MCF 10A (cell line): ENCODE results near the gene TSC22D2. TPM values are rescaled to one million over a fixed set of nuclear protein-coding genes. Genes with fewer than 3 reads are reported as not detected.

Experiments
- BruUV-seq: library from RNA; stranded (reverse); fragments of 400-500 nt; replicated peaks from 2 replicates; lab custom pipeline; 2021; lab: Mats Ljungman, UMichigan
- CTCF ChIA-PET: fragments of 300-600 bp; sonication (Branson Sonifier 250); formaldehyde crosslinking; extraction: SDS; loops from one replicate; lab custom pipeline; 2021; ENCODE audit warnings: antibody characterized with exemption, inconsistent platforms; lab: Yijun Ruan, JAX
- POLR2A ChIA-PET: fragments of 300-600, 350-650 bp; sonication (Branson Sonifier 250); formaldehyde crosslinking; extraction: SDS; loops from one replicate; lab custom pipeline; 2020; ENCODE audit warnings: antibody characterized with exemption, inconsistent platforms; lab: Yijun Ruan, JAX
- DNase-seq: peaks from one replicate; pipeline ENCODE4 v3.0.0-alpha.2; 2018; ENCODE audit not compliant: unreplicated experiment
- H3K27ac Mint-ChIP-seq: one replicate; pipeline ENCODE4 v1.8.0; 2022; ENCODE audit warnings: mild to moderate bottlenecking, low read depth, mixed read lengths; ENCODE audit not compliant: unreplicated experiment
- H3K27me3 Mint-ChIP-seq: one replicate; pipeline ENCODE4 v1.8.0; 2022; ENCODE audit warnings: mixed read lengths; ENCODE audit not compliant: insufficient read depth, unreplicated experiment
- H3K36me3 Mint-ChIP-seq: one replicate; pipeline ENCODE4 v1.8.0; 2022; ENCODE audit warnings: mild to moderate bottlenecking, moderate library complexity, mixed read lengths; ENCODE audit not compliant: insufficient read depth, unreplicated experiment
- H3K4me1 Mint-ChIP-seq: one replicate; pipeline ENCODE4 v1.8.0; 2022; ENCODE audit warnings: mixed read lengths; ENCODE audit not compliant: insufficient read depth, unreplicated experiment
- H3K4me3 Mint-ChIP-seq: one replicate; pipeline ENCODE4 v1.8.0; 2022; ENCODE audit warnings: mild to moderate bottlenecking, moderate library complexity, mixed read lengths; ENCODE audit not compliant: unreplicated experiment
- H3K9me3 Mint-ChIP-seq: one replicate; pipeline ENCODE4 v1.8.0; 2022; ENCODE audit warnings: mixed read lengths; ENCODE audit not compliant: unreplicated experiment
- intact Hi-C: fragments of 100-400 bp; cut with micrococcal nuclease; formaldehyde crosslinking; loops from 2 replicates; pipeline ENCODE4 v1.14.1; 2022
- total RNA-seq: library from RNA; stranded (reverse); gene quantifications from 2 replicates; pipeline ENCODE4 v1.2.3, GENCODE V29; 2022
- TF ChIP-seq, protein P1 (sequence below): fragments of 200-600 bp; IDR thresholded peaks from one replicate; pipeline ENCODE4 v1.8.0; 2022; ENCODE audit warnings: antibody characterized with exemption, mild to moderate bottlenecking; ENCODE audit not compliant: unreplicated experiment

TSC22D2 gene
- total RNA-seq, 1 experiment from 2014 or later = 31.2 TPM

DNA sequence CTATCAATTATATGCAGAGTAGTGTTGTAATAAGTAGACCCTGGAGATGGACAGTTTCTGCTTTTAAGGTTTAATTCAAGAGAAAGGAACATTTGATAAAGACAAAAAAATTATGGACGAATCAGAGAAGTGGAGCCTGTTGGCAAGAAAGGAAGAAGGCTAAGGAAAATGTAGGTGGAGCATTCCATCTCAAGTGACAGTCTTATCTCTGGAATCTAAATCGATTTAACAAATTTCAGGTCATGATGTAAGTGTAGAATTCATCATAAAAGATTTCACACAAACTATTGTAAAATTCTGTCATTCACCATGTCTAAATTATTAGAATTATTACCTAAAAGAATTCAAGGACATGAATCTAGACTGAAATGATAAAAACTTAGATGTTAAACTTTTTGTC is 36.3 kb downstream of the TSC22D2 start:
- Mint-ChIP-seq H3K4me3 (no peak overlapping the region), H3K9me3 (no peaks in the 10 kb centered on the region), H3K27me3 (no peaks in the 10 kb centered on the region), H3K27ac (no peak overlapping the region), H3K4me1 (peaks cover 56% of the 10 kb centered on the region), H3K36me3 (peaks cover 13% of the 10 kb centered on the region)
- no peak for DNase-seq
- ChIA-PET CTCF (interaction anchor here (1.2 kb wide), 1 partner anchor 50 kb away, joined by 3 read pairs; no protein-coding TSS in a partner anchor), POLR2A (interaction anchor here (1.1 to 4.5 kb wide), 4 partner anchors 15 to 49 kb away, joined by 3 to 19 read pairs (median 6); partner anchors contain the start of gene TSC22D2)
- intact Hi-C loops = no loop called here
- TF ChIP-seq, protein P1, sequence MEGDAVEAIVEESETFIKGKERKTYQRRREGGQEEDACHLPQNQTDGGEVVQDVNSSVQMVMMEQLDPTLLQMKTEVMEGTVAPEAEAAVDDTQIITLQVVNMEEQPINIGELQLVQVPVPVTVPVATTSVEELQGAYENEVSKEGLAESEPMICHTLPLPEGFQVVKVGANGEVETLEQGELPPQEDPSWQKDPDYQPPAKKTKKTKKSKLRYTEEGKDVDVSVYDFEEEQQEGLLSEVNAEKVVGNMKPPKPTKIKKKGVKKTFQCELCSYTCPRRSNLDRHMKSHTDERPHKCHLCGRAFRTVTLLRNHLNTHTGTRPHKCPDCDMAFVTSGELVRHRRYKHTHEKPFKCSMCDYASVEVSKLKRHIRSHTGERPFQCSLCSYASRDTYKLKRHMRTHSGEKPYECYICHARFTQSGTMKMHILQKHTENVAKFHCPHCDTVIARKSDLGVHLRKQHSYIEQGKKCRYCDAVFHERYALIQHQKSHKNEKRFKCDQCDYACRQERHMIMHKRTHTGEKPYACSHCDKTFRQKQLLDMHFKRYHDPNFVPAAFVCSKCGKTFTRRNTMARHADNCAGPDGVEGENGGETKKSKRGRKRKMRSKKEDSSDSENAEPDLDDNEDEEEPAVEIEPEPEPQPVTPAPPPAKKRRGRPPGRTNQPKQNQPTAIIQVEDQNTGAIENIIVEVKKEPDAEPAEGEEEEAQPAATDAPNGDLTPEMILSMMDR = no peak
- BruUV-seq = no TSS peak

DNA sequence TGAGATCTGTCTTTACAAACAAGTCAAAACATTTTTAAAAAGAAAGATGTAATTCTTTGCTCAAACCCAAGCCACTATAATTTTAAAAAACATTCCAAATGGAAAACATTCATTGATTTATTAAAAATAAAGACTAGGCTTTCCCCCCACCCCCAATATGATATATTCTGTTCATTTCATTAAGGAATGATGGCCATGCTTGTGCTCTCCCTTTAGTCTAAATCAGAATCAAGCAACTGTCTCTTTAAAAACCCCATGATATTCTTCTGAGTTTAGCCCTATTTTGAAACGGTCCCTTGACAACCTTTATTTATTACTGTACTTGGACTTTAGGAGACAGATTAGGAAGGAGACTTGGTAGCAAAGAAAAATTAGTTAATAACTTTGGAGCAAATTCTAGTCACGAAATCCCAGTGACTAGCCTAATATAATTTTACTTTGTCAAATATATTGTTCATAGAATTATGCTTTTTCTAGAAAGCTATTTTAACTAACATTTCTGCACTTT is 38.4 kb downstream of the TSC22D2 start:
- DNase-seq = no peak
- CTCF ChIA-PET = no interaction called here
- POLR2A ChIA-PET = no interaction called here
- H3K9me3 Mint-ChIP-seq = no peaks in the 10 kb centered on the region
- TF ChIP-seq, protein P1 = no peak
- peaks cover 60% of the 10 kb centered on the region for H3K4me1 Mint-ChIP-seq
- no peaks in the 10 kb centered on the region for H3K27me3 Mint-ChIP-seq
- BruUV-seq = no TSS peak
- peak overlapping the region; percentile 54 for H3K27ac Mint-ChIP-seq
- intact Hi-C loops = no loop called here
- H3K36me3 Mint-ChIP-seq = peaks cover 10% of the 10 kb centered on the region
- no peak overlapping the region for H3K4me3 Mint-ChIP-seq

DNA sequence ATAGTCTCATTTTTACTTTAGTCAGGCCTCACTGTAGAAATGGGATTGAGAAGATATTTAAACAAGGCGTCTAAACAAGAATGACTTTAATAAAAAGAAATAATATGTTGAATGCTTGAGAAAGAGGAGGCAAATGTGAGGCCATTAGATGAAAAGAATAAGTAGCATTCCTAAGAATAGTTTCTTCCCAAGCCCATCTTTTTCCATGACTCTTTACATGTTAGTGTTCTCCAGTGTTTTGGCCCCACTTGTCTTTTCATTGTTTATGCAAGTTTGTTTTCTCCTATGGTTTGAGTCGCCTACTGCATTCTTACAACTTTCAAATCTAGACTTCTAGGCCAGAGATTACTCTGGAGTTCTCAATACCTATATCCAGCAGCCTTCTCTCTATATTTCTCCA is 39.0 kb downstream of the TSC22D2 start:
- H3K27me3 Mint-ChIP-seq = no peaks in the 10 kb centered on the region
- H3K36me3 Mint-ChIP-seq = peaks cover 10% of the 10 kb centered on the region
- H3K4me3 Mint-ChIP-seq = no peak overlapping the region
- H3K27ac Mint-ChIP-seq = peak overlapping the region; percentile 77
- no peaks in the 10 kb centered on the region for H3K9me3 Mint-ChIP-seq
- BruUV-seq = no TSS peak
- no peak for DNase-seq
- ChIA-PET POLR2A (no interaction called here), CTCF (no interaction called here)
- H3K4me1 Mint-ChIP-seq = peaks cover 56% of the 10 kb centered on the region
- TF ChIP-seq, protein P1 = no peak
- intact Hi-C loops = no loop called here

DNA sequence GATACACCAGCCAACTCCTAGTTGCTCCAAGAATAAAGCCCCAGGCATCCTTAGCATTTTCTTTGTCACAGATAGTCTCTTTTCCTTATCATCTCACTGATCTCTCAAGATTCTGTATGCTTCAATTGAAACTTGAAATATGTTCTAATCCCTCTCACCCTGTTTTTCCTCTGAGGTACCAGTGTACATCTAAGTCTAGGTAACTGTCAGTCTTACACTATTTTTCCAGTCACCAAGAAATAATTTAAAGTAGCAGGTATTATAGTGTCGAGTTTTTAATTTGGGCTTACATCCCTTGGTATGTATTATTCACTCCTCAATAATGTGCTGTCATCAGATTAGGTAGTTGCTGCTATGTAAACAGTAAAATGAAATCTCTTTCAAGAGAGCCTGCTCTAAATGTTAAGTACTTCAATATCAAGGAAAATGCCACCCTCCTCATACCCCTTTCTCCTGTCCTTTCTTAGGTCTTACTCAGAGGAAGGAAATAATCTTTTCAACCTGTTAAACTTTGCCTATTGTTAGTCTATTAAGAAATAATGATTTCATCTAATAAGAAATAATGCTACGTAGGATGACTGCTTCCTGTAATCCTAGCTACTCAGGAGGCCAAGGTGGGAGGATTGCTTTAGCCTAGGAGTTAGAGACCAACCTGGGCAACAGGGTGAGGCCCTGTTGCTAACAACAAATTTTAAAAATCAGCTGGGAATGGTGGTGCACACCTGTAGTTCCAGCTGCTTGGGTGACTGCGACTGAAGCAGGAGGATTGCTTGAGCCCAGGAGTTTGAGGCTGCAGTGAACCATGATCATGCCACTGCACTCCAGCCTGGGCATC is 39.8 kb downstream of the TSC22D2 start:
- POLR2A ChIA-PET = interaction anchor here (0.7 to 1.7 kb wide), 7 partner anchors 13 to 175 kb away, joined by 3 to 30 read pairs (median 6); partner anchors contain the start of gene TSC22D2
- H3K36me3 Mint-ChIP-seq = peaks cover 13% of the 10 kb centered on the region
- H3K4me1 Mint-ChIP-seq = peaks cover 48% of the 10 kb centered on the region
- CTCF ChIA-PET = interaction anchor here (0.7 to 1.3 kb wide), 7 partner anchors 19 to 209 kb away, joined by 3 to 4 read pairs (median 3); no protein-coding TSS in a partner anchor
- H3K27ac Mint-ChIP-seq = peak overlapping the region; percentile 77
- no peaks in the 10 kb centered on the region for H3K9me3 Mint-ChIP-seq
- no peaks in the 10 kb centered on the region for H3K27me3 Mint-ChIP-seq
- BruUV-seq = no TSS peak
- no peak for DNase-seq
- TF ChIP-seq, protein P1 = no peak
- peak overlapping the region; percentile 0 for H3K4me3 Mint-ChIP-seq
- intact Hi-C loops = loop anchor here (2.0 kb wide), 1 partner anchor 39 kb away; the partner anchor contains the start of gene TSC22D2
